ENCODE results near the gene RHOT2.

GRCh38 chr16:658679-659571, 9.0 kb upstream of the RHOT2 start:
- TF ChIP-seq CTCF (IDR thresholded peaks at IDR 0.05) (no peak), POLR2A (IDR thresholded peaks at IDR 0.05) (no peak)

All from Peyer's patch (tissue), 4 donors.